Neural cell (in vitro differentiated cells): Measurements from ENCODE around the gene PDIA6. TPM values are rescaled to one million over a fixed set of nuclear protein-coding genes. Genes with fewer than 3 reads are reported as not detected.

ENCODE experiments used
- H2AFZ ChIP-seq: fragments of 200-600, 300-800 bp; sonication (generic), shearing (Covaris generic); 2 replicates; pipeline ENCODE4 v1.6.0; 2014; ENCODE audit warnings: low read depth, mild to moderate bottlenecking, antibody characterized with exemption, low read length, moderate library complexity
- H3F3A ChIP-seq: fragments of 200-600 bp; shearing (Covaris generic); 2 replicates; pipeline ENCODE4 v1.6.1; 2016; ENCODE audit warnings: mild to moderate bottlenecking, moderate library complexity, mixed read lengths, antibody characterized with exemption, low read length; ENCODE audit not compliant: insufficient read depth, poor library complexity, severe bottlenecking
- H3K27ac ChIP-seq: fragments of 200-600, 300-800 bp; sonication (generic), shearing (Covaris generic); 2 replicates; pipeline ENCODE4 v1.5.1; 2014; ENCODE audit warnings: mild to moderate bottlenecking, low read length, moderate library complexity
- H3K27me3 ChIP-seq: fragments of 300-800, 200-600 bp; sonication (generic), shearing (Covaris generic); 2 replicates; pipeline ENCODE4 v1.6.0; 2014; ENCODE audit warnings: mild to moderate bottlenecking, low read depth, low read length, moderate library complexity; ENCODE audit not compliant: insufficient read depth
- H3K36me3 ChIP-seq: fragments of 300-800, 200-600 bp; sonication (generic), shearing (Covaris generic); 2 replicates; pipeline ENCODE4 v1.5.1; 2014; ENCODE audit warnings: mild to moderate bottlenecking, antibody characterized with exemption, low read length, moderate library complexity; ENCODE audit not compliant: insufficient read depth
- H3K4me2 ChIP-seq: fragments of 300-800, 200-600 bp; sonication (generic), shearing (Covaris generic); 2 replicates; pipeline ENCODE4 v1.6.0; 2014; ENCODE audit warnings: mild to moderate bottlenecking, low read length
- H3K4me3 ChIP-seq: fragments of 300-800, 200-600 bp; sonication (generic), shearing (Covaris generic); 2 replicates; pipeline ENCODE4 v1.5.1; 2014; ENCODE audit warnings: mild to moderate bottlenecking, low read length, moderate library complexity
- H3K79me2 ChIP-seq: fragments of 200-600 bp; shearing (Covaris generic); replicated peaks from 2 replicates; pipeline ENCODE4 v1.6.0; 2014; ENCODE audit warnings: mild to moderate bottlenecking, low read length, moderate library complexity; ENCODE audit not compliant: insufficient read depth
- H3K9ac ChIP-seq: fragments of 300-800, 200-600 bp; sonication (generic), shearing (Covaris generic); 2 replicates; pipeline ENCODE4 v1.6.1; 2016; ENCODE audit warnings: mild to moderate bottlenecking, low read length, mixed read lengths
- H3K9me2 ChIP-seq: fragments of 200-600 bp; shearing (Covaris generic); 2 replicates; pipeline ENCODE4 v1.6.1; 2016; ENCODE audit warnings: mild to moderate bottlenecking, low read length, mixed read lengths; ENCODE audit not compliant: insufficient read depth
- H3K9me3 ChIP-seq: fragments of 200-600, 300-800 bp; sonication (generic), shearing (Covaris generic); 2 replicates; pipeline ENCODE4 v1.6.1; 2016; ENCODE audit warnings: mild to moderate bottlenecking, mixed run types, low read length, moderate library complexity, mixed read lengths
- H4K20me1 ChIP-seq: fragments of 200-600 bp; shearing (Covaris generic); 2 replicates; pipeline ENCODE4 v1.6.1; 2016; ENCODE audit warnings: mild to moderate bottlenecking, mixed run types; ENCODE audit not compliant: insufficient read depth
- CTCF ChIP-seq: fragments of 450-650 bp; IDR thresholded peaks from 2 replicates; pipeline ENCODE4 v1.5.1; 2014; ENCODE audit warnings: antibody characterized with exemption, mild to moderate bottlenecking, moderate library complexity; ENCODE audit not compliant: poor library complexity, severe bottlenecking
- EP300 ChIP-seq: fragments of 450-650 bp; conservative IDR thresholded peaks from 2 replicates; pipeline ENCODE4 v1.6.1; 2014; ENCODE audit warnings: antibody characterized with exemption, mild to moderate bottlenecking, moderate library complexity; ENCODE audit not compliant: poor library complexity, severe bottlenecking
- EZH2 ChIP-seq: fragments of 200-600, 300-800 bp; shearing (Covaris generic), sonication (generic); IDR thresholded peaks from 2 replicates; pipeline ENCODE4 v1.6.1; 2014; ENCODE audit warnings: antibody characterized with exemption, low read length, borderline replicate concordance, mild to moderate bottlenecking; ENCODE audit not compliant: insufficient read depth, poor library complexity, severe bottlenecking
- MXI1 ChIP-seq: fragments of 450-650 bp; conservative IDR thresholded peaks from 2 replicates; pipeline ENCODE4 v1.6.1; 2014; ENCODE audit warnings: antibody characterized with exemption, mild to moderate bottlenecking; ENCODE audit not compliant: poor library complexity, severe bottlenecking
- POLR2AphosphoS5 ChIP-seq: IDR thresholded peaks from 2 replicates; pipeline ENCODE4 v1.6.1; 2012
- RAD21 ChIP-seq: fragments of 450-650 bp; conservative IDR thresholded peaks from 2 replicates; pipeline ENCODE4 v1.6.1; 2014; ENCODE audit warnings: antibody characterized with exemption, mild to moderate bottlenecking, moderate library complexity
- REST ChIP-seq: IDR thresholded peaks from 2 replicates; pipeline ENCODE4 v1.6.1; 2012; ENCODE audit warnings: borderline replicate concordance
- SMC3 ChIP-seq: fragments of 450-650 bp; conservative IDR thresholded peaks from 2 replicates; pipeline ENCODE4 v1.6.1; 2014; ENCODE audit warnings: antibody characterized with exemption, mild to moderate bottlenecking, moderate library complexity; ENCODE audit not compliant: poor library complexity
- TAF1 ChIP-seq: IDR thresholded peaks from 2 replicates; pipeline ENCODE4 v1.6.1; 2012; ENCODE audit warnings: low read depth
- polyA plus RNA-seq: library from polyadenylated mRNA; depleted of rRNA; stranded (reverse); fragments of >200 nt; gene quantifications from 2 replicates; pipeline ENCODE4 v1.2.3, GENCODE V29; 2014

PDIA6 gene
- polyA plus RNA-seq, 1 donor from 2014 or later = 124 TPM

GRCh38 chr2:10775021-10775780 lies 37.4 kb downstream of the PDIA6 start:
- Histone ChIP-seq H2AFZ (no peak overlapping the region), H3K27ac (no peak overlapping the region), H3K4me3 (no peak overlapping the region), H3K4me2 (no peak overlapping the region), H4K20me1 (no peaks in the 10 kb centered on the region), H3K9me2 (no peaks in the 10 kb centered on the region), H3F3A (no peaks in the 10 kb centered on the region), H3K79me2 (no peaks in the 10 kb centered on the region), H3K27me3 (no peaks in the 10 kb centered on the region), H3K36me3 (no peaks in the 10 kb centered on the region), H3K9ac (no peak overlapping the region), H3K9me3 (no peaks in the 10 kb centered on the region)
- TF ChIP-seq MXI1 (no peak), SMC3 (no peak), EZH2 (no peak), RAD21 (no peak), REST (no peak), EP300 (no peak), TAF1 (no peak), CTCF (no peak), POLR2AphosphoS5 (no peak)

GRCh38 chr2:10774394-10774793 lies 38.2 kb downstream of the PDIA6 start:
- H3K27me3 ChIP-seq = no peaks in the 10 kb centered on the region
- no peak overlapping the region for H3K4me3 ChIP-seq
- H3K4me2 ChIP-seq = no peak overlapping the region
- H4K20me1 ChIP-seq = no peaks in the 10 kb centered on the region
- no peaks in the 10 kb centered on the region for H3F3A ChIP-seq
- TF ChIP-seq TAF1 (no peak), RAD21 (no peak), POLR2AphosphoS5 (no peak), REST (no peak), EZH2 (no peak), EP300 (no peak), MXI1 (no peak), SMC3 (no peak), CTCF (no peak)
- H3K27ac ChIP-seq = no peak overlapping the region
- no peaks in the 10 kb centered on the region for H3K36me3 ChIP-seq
- no peaks in the 10 kb centered on the region for H3K9me3 ChIP-seq
- no peaks in the 10 kb centered on the region for H3K9me2 ChIP-seq
- no peak overlapping the region for H3K9ac ChIP-seq
- no peak overlapping the region for H2AFZ ChIP-seq
- no peaks in the 10 kb centered on the region for H3K79me2 ChIP-seq
